GM15510 (cell line): ENCODE data around the gene ROR1.

Experiments
- POLR2A ChIP-seq: IDR thresholded peaks from 3 replicates; pipeline ENCODE4 v1.6.1; 2011; ENCODE audit warnings: borderline replicate concordance; ENCODE audit not compliant: insufficient read length; ENCODE audit errors: extremely low read depth

ROR1 gene

GRCh38 chr1:64005801-64006200, 232.0 kb downstream of the ROR1 start:
- no peak for TF ChIP-seq POLR2A

- TF ChIP-seq POLR2A, result no peak
These were observed 232.6 kb downstream of the ROR1 start for GRCh38 chr1:64006276-64007051.

DNA sequence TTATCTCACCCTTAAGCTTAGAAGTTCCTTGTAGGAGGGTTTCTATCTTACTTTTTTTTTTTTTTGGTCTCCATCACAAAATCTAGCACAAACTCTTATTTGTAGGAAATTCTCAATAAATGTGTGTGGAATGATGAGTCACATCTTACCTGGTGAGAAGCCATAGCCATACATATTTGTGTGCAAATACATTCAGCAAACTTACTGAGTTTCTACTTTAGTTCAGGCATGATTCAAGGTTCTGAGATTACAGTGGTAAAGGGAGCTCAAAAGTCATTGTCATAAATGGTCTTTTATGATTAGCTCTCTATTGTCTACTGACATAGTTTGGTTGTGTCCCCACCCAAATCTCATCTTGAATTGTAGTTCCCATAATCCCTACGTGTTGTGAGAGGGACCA, 236.5 kb downstream of the ROR1 start:
- TF ChIP-seq POLR2A, result no peak

- no peak for TF ChIP-seq POLR2A
These were observed 239.6 kb downstream of the ROR1 start for GRCh38 chr1:64013395-64013794.

DNA sequence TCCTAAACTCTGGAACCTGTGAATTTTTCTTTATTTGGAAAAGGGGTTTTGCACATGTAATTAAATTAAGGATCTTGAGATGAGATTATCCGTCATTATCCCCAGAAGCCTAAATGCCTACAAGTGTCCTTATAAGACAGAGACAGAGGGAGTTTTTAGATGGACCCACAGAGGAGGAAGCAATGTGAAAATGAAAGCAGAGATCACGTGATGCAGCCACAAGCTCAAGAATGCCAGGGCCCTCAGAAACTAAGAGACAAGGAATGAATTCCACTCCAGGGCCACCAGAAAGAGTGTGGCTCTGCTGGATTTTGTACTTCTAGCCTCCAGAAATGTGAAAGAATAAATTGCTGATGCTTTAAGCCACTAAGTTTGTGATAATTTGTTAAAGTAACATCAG, 246.0 kb downstream of the ROR1 start:
- no peak for TF ChIP-seq POLR2A

DNA sequence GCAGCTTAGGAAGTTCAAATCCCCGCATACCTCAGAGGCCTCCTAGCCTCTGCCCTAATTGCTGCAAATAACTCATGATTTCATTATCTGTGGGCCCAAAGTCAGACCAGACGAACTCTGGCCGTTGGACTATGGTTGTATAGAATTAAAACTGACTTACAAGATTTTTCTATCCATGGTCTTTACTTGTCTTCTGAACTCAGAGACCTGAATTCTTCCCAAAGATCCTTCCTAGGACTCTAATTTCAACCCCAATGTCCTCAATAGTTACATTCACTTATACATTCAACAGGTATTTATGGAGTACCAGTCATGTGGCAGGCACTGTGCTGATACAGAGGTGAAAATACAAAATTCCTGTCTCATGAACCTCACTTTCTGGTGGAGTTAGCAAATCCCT, 247.2 kb downstream of the ROR1 start:
- no peak for TF ChIP-seq POLR2A

GRCh38 chr1:64025051-64025450, 251.2 kb downstream of the ROR1 start:
- no peak for TF ChIP-seq POLR2A

DNA sequence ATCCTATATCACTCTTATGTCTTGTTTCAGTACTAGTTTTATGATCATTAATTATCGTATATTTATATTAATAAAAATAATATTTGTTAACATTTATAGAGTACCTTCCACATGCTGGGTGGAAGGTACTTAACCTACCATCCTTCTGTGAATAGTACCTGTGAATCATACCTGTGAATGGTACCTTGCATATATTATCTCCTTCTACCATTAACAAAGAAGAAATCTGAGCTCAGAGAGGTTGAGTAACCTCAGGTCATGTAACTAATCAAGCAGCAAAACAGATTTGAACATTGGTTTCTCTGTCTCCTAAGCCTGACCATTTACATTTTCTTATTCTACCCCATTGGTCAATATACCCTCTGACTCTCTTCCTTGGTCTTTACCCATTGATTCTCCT, 255.2 kb downstream of the ROR1 start:
- no peak for TF ChIP-seq POLR2A

DNA sequence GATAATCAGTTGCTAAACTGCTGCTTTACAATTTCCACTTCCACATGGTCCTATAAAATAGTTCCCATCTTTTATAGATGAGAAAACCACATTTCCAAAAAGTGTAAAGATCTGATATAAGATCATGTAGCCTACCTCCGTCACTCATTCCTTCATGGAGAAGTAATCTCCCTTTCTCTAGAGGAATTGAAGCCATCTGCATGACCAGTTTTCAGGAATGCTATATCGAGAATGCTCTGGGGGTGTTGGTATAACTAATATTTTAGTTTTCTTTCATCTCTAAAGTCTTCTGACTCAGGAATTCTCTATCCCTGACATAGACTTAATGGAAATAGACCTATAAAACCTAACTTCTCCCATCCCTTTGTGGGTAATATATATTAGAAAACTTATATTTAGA, 256.6 kb downstream of the ROR1 start:
- TF ChIP-seq POLR2A, result no peak

DNA sequence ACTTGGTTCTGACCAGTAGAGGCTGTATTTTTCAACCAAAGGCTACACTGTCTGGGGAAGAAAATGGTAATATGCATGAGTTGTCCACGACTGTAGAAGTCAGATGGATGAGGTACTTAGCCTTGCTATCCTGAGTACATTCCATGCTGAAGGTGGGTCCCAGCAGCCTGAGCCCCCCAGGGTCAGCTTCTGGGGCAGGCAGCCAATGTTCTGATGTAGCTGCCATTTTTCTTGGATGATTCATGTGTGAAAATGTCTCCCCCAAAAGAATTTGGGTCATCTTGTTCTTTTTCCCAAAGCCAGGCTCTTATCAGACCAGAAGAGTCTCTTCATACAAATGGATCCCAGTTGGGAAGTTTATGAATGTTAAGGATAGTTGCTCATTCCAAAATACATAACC, 257.4 kb downstream of the ROR1 start:
- TF ChIP-seq POLR2A, result no peak

DNA sequence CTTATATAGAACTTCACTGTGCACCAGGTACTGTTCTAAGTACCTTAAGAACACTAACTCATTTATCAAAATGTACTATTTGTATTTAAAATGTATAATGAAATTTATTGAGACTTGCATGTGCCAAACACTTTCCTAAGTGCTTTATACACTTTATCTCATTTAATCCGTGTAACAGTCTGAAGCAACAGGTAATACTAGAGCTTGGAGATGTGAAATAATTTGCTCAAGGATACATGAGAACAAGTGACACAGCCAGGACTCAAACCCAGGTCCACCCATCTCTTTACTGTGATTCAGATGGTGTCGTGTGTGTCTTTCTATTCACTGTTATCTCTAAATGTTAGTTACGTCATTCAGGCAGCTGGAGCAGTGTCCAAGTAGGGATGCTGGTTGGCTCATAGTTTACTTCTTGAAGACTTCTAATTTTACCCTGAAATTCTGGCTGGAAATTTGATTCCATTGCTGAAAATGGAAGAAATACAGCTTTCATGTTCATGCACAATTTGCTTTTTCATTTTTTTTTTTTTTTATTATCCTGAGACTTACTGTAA, 259.9 kb downstream of the ROR1 start:
- no peak for TF ChIP-seq POLR2A

DNA sequence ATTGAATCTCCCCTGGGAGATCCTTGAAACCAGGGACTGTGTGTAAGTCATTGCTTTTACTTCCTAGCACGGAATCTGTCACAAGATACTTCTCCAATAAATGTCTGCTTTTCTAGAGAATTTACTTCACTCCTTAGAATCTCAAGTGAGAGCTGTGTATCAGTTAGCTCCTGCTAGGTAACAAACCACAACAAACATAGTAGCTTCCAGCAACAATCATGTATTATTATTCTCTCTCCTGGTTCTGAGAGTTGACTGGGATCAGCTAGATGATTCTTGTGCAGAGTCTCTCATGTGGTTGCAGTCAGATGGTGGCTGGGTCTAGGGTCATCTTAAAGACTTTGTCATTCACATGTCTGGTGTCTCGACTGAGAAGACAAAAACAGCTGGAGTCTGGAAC, 262.7 kb downstream of the ROR1 start:
- no peak for TF ChIP-seq POLR2A

GRCh38 chr1:64038119-64038518, 264.3 kb downstream of the ROR1 start:
- no peak for TF ChIP-seq POLR2A

- TF ChIP-seq POLR2A, result no peak
These were observed 265.1 kb downstream of the ROR1 start for GRCh38 chr1:64038965-64039364.

- no peak for TF ChIP-seq POLR2A
These were observed 265.6 kb downstream of the ROR1 start for GRCh38 chr1:64039390-64039926.
